Islet of Langerhans (tissue), 1 donor: Measurements from ENCODE around the gene HOXB2.

Source experiments
- FAIRE-seq: peaks from one replicate; lab custom pipeline; 2011; peaks lifted over from hg19 to GRCh38; lab: Jason Lieb, UNC

HOXB2 gene

GRCh38 chr17:48545022-48545375 is at the start of gene HOXB2:
HOXB2 (minus strand) TSS chr17:48545109; CDS start chr17:48544911, 198 bp downstream.
- no peak for FAIRE-seq

GRCh38 chr17:48593840-48594537 is 49.1 kb upstream of the HOXB2 start:
- FAIRE-seq: no peak

- FAIRE-seq: no peak
These were observed 48.4 kb upstream of the HOXB2 start, which contains the start of gene HOXB5 for GRCh38 chr17:48593126-48593829. HOXB5 (minus strand) TSS chr17:48593779; CDS start chr17:48593682, 97 bp downstream.

- FAIRE-seq: no peak
These were observed 47.7 kb upstream of the HOXB2 start for GRCh38 chr17:48592577-48592976.

- FAIRE-seq: no peak
These were observed 47.2 kb upstream of the HOXB2 start for GRCh38 chr17:48592057-48592514.

GRCh38 chr17:48591255-48592056 is 46.5 kb upstream of the HOXB2 start:
- FAIRE-seq: no peak

- FAIRE-seq: no peak
These were observed 45.8 kb upstream of the HOXB2 start for GRCh38 chr17:48590607-48591161.

GRCh38 chr17:48589831-48590606 is 45.1 kb upstream of the HOXB2 start, which contains the start of gene HOXB3:
HOXB3 (minus strand) TSS chr17:48590241; CDS start chr17:48552474, 37,767 bp downstream.
- no peak for FAIRE-seq

- FAIRE-seq: no peak
These were observed 44.3 kb upstream of the HOXB2 start for GRCh38 chr17:48589060-48589830.

GRCh38 chr17:48588528-48588927 is 43.6 kb upstream of the HOXB2 start:
- FAIRE-seq: no peak

- no peak for FAIRE-seq
These were observed 43.1 kb upstream of the HOXB2 start for GRCh38 chr17:48588074-48588415.

GRCh38 chr17:48587276-48588073 is 42.6 kb upstream of the HOXB2 start:
- FAIRE-seq: no peak

GRCh38 chr17:48586355-48587258 is 41.7 kb upstream of the HOXB2 start:
- no peak for FAIRE-seq

GRCh38 chr17:48584223-48584741 is 39.4 kb upstream of the HOXB2 start:
- FAIRE-seq: no peak

- no peak for FAIRE-seq
These were observed 38.9 kb upstream of the HOXB2 start for GRCh38 chr17:48583708-48584222.

- no peak for FAIRE-seq
These were observed 37.8 kb upstream of the HOXB2 start for GRCh38 chr17:48582750-48583069.

GRCh38 chr17:48579760-48580554 is 35.0 kb upstream of the HOXB2 start:
- no peak for FAIRE-seq

GRCh38 chr17:48579471-48579759 is 34.5 kb upstream of the HOXB2 start:
- no peak for FAIRE-seq
